HepG2 (cell line): ENCODE measurements around the gene SLC35B4. TPM values are rescaled to one million over a fixed set of nuclear protein-coding genes. Genes with fewer than 3 reads are reported as not detected.

Source experiments
- ADNP ChIP-seq: sonication (generic); formaldehyde crosslinking; IDR thresholded peaks from 2 replicates; pipeline ENCODE4 v1.4.0; 2020; ENCODE audit warnings: missing genetic modification reagents
- ELF4 ChIP-seq: sonication (generic); formaldehyde crosslinking; IDR thresholded peaks from 2 replicates; pipeline ENCODE4 v1.5.0; 2020; ENCODE audit warnings: missing genetic modification reagents, mild to moderate bottlenecking, moderate library complexity, borderline replicate concordance
- KAT2B ChIP-seq: fragments of 150-350 bp; IDR thresholded peaks from 2 replicates; pipeline ENCODE4 v1.6.1; 2014; ENCODE audit warnings: low read depth, low read length, borderline replicate concordance
- RBFOX2 ChIP-seq: fragments of 200-400 bp; formaldehyde crosslinking; IDR thresholded peaks from 2 replicates; pipeline ENCODE4 v1.6.1; 2017; ENCODE audit warnings: low read depth, mild to moderate bottlenecking, low read length
- RFX5 ChIP-seq: IDR thresholded peaks from 2 replicates; pipeline ENCODE4 v1.6.1; 2011; ENCODE audit warnings: low read depth, low read length, improper control_type of control experiment
- SATB2 ChIP-seq: sonication (generic); formaldehyde crosslinking; IDR thresholded peaks from 2 replicates; pipeline ENCODE4 v1.5.0; 2020; ENCODE audit warnings: missing genetic modification reagents
- SIN3B ChIP-seq: fragments of 150-350 bp; IDR thresholded peaks from 2 replicates; pipeline ENCODE4 v1.6.1; 2014; ENCODE audit warnings: low read length
- SOX6 ChIP-seq, 2 experiments: fragments of 450-650 bp in 1 of 2; sonication (generic) in 1 of 2; formaldehyde crosslinking in 1 of 2; IDR thresholded peaks; 2 replicates each; pipeline versions ENCODE4 v1.4.0 to v1.6.1; 2017 to 2020; ENCODE audit warnings: antibody characterized with exemption in 1 of 2, mild to moderate bottlenecking in 1 of 2, missing genetic modification reagents in 1 of 2
- TCF12 ChIP-seq, 2 experiments: fragments of 450-650 bp in 1 of 2; sonication (generic) in 1 of 2; formaldehyde crosslinking in 1 of 2; IDR thresholded peaks; 2 replicates each; pipeline versions ENCODE4 v1.6.1 to v1.8.0; 2017 to 2022; ENCODE audit warnings: antibody characterized with exemption in 1 of 2, mild to moderate bottlenecking in 1 of 2, missing genetic modification reagents in 1 of 2, moderate library complexity in 1 of 2
- U2AF2 ChIP-seq: fragments of 200-400 bp; formaldehyde crosslinking; IDR thresholded peaks from 2 replicates; pipeline ENCODE4 v1.6.1; 2017; ENCODE audit warnings: low read depth, mild to moderate bottlenecking, low read length
- XBP1 ChIP-seq: sonication (generic); formaldehyde crosslinking; IDR thresholded peaks from 2 replicates; pipeline ENCODE4 v1.5.0; 2020; ENCODE audit warnings: missing genetic modification reagents
- ZBED4 ChIP-seq: sonication (generic); formaldehyde crosslinking; IDR thresholded peaks from 2 replicates; pipeline ENCODE4 v1.4.0; 2020; ENCODE audit warnings: missing genetic modification reagents, borderline replicate concordance
- ZBTB7A ChIP-seq: sonication (generic); formaldehyde crosslinking; IDR thresholded peaks from 2 replicates; pipeline ENCODE4 v1.8.0; 2022; ENCODE audit warnings: mild to moderate bottlenecking, missing genetic modification reagents
- ZFP36 ChIP-seq: fragments of 150-350 bp; IDR thresholded peaks from 2 replicates; pipeline ENCODE4 v1.6.1; 2018; ENCODE audit warnings: borderline replicate concordance, low read length, low read depth; ENCODE audit not compliant: partially characterized antibody
- ZFYVE20 ChIP-seq: sonication (generic); formaldehyde crosslinking; IDR thresholded peaks from 2 replicates; pipeline ENCODE4 v1.8.0; 2023; ENCODE audit warnings: low read depth, mild to moderate bottlenecking, moderate library complexity, missing genetic modification reagents, borderline replicate concordance
- ZNF281 ChIP-seq: sonication (generic); formaldehyde crosslinking; IDR thresholded peaks from 2 replicates; pipeline ENCODE4 v1.4.0; 2020; ENCODE audit warnings: missing genetic modification reagents, borderline replicate concordance
- ZNF503 ChIP-seq: sonication (generic); formaldehyde crosslinking; IDR thresholded peaks from 2 replicates; pipeline ENCODE4 v1.4.0; 2020; ENCODE audit warnings: missing genetic modification reagents
- ZNF552 ChIP-seq: sonication (generic); formaldehyde crosslinking; IDR thresholded peaks from 2 replicates; pipeline ENCODE4 v1.9.0; 2022; ENCODE audit warnings: missing genetic modification reagents, mild to moderate bottlenecking, borderline replicate concordance
- ZNF576 ChIP-seq: sonication (generic); formaldehyde crosslinking; IDR thresholded peaks from 2 replicates; pipeline ENCODE4 v1.4.0; 2020; ENCODE audit warnings: mild to moderate bottlenecking, missing genetic modification reagents
- ZSCAN20 ChIP-seq: sonication (generic); formaldehyde crosslinking; IDR thresholded peaks from 2 replicates; pipeline ENCODE4 v1.4.0; 2020; ENCODE audit warnings: missing genetic modification reagents, mild to moderate bottlenecking, borderline replicate concordance
- polyA plus RNA-seq, 8 experiments: library from polyadenylated mRNA; depleted of rRNA in 3 of 8; stranded (reverse) in 7 of 8; unstranded in 1 of 8; fragments of >200 nt; fragmentation: Illumina TruSeq in 4 of 8; extraction: Trizol in 4 of 8; gene quantifications; 2 replicates each; pipeline versions ENCODE4 v1.2.1 to v1.2.3, GENCODE V29; 2011 to 2016; ENCODE audit warnings: low read depth in 4 of 8, missing spikeins in 1 of 8, mixed read lengths in 1 of 8; ENCODE audit not compliant: insufficient read depth in 1 of 8
- total RNA-seq, 5 experiments: library from RNA; depleted of rRNA; stranded (reverse); fragments of >200 nt; fragmentation: Illumina TruSeq; extraction: Trizol; gene quantifications; 2 replicates each; pipeline ENCODE4 v1.2.3, GENCODE V29; 2016; ENCODE audit warnings: low read depth in 1 of 5

Gene SLC35B4
- total and polyA plus RNA-seq, 2 of the 13 experiments (the other 11 are each of a cell fraction or from before 2014, with no cell fraction given): 17.1 to 17.8 TPM

- TF ChIP-seq ZNF281 (CRISPR knock-in tag): no peak; the same call in 1 of the 2 replicates
- no peak for TF ChIP-seq ZSCAN20 (CRISPR knock-in tag)
- no peak for TF ChIP-seq ELF4
- TF ChIP-seq ZNF503 (CRISPR knock-in tag): no peak
- no peak for TF ChIP-seq ADNP
- TF ChIP-seq TCF12 (IDR thresholded peaks at IDR 0.05): no peak
- TF ChIP-seq TCF12 (CRISPR knock-in tag; IDR thresholded peaks at IDR 0.05): no peak
- no peak for TF ChIP-seq U2AF2
- TF ChIP-seq ZBTB7A (CRISPR knock-in tag): no peak
- TF ChIP-seq SATB2 (CRISPR knock-in tag): no peak
- TF ChIP-seq ZNF552 (CRISPR knock-in tag): no peak
- TF ChIP-seq RFX5: no peak
- TF ChIP-seq RBFOX2: no peak
- no peak for TF ChIP-seq KAT2B
- no peak for TF ChIP-seq ZNF576 (CRISPR knock-in tag)
- no peak for TF ChIP-seq XBP1 (CRISPR knock-in tag)
- no peak for TF ChIP-seq ZBED4 (CRISPR knock-in tag)
- TF ChIP-seq ZFYVE20 (CRISPR knock-in tag): no peak
- TF ChIP-seq SIN3B: no peak
- no peak for TF ChIP-seq ZFP36
- no peak for TF ChIP-seq SOX6 (IDR thresholded peaks at IDR 0.05)
- peak; percentile 92 for TF ChIP-seq SOX6 (CRISPR knock-in tag; IDR thresholded peaks at IDR 0.05)
Measured at GRCh38 chr7:134293002-134293740, 23.6 kb downstream of the SLC35B4 start (continued).
